Endothelial cell of umbilical vein (primary cell): ENCODE data around the gene PXYLP1. TPM values are rescaled to one million over a fixed set of nuclear protein-coding genes. Genes with fewer than 3 reads are reported as not detected.

Experiments
- BruUV-seq: library from RNA; stranded (reverse); fragments of 400-500 nt; replicated peaks from 2 replicates; lab custom pipeline; 2021; lab: Mats Ljungman, UMichigan
- CTCF ChIA-PET: fragments of 300-600, 350-600 bp; sonication (Branson Sonifier 250); formaldehyde crosslinking; loops from one replicate; lab custom pipeline; 2021; ENCODE audit warnings: antibody characterized with exemption, inconsistent platforms; lab: Charles Lee
- POLR2A ChIA-PET: fragments of 300-600, 350-600 bp; sonication (Branson Sonifier 250); formaldehyde crosslinking; loops from one replicate; lab custom pipeline; 2021; ENCODE audit warnings: antibody characterized with exemption, inconsistent platforms; lab: Charles Lee
- DNase-seq: peaks from one replicate; pipeline ENCODE4 v3.0.0-alpha.2; 2011; ENCODE audit warnings: low read depth, low spot score
- FAIRE-seq: peaks from 2 replicates; lab custom pipeline; 2011; peaks lifted over from hg19 to GRCh38; lab: Jason Lieb, UNC
- H2AFZ ChIP-seq: 2 replicates; pipeline ENCODE4 v1.6.0; 2012; ENCODE audit warnings: low read depth, low read length, control low read depth, inconsistent platforms
- H3K27ac ChIP-seq: 2 replicates; pipeline ENCODE4 v1.5.1; 2011; ENCODE audit warnings: low read depth, mild to moderate bottlenecking, control low read depth, low read length, moderate library complexity; ENCODE audit not compliant: insufficient read depth
- H3K27me3 ChIP-seq, 2 experiments: 2 replicates each; pipeline versions ENCODE4 v1.6.0 to v1.6.1; 2011; ENCODE audit warnings: low read length in 2 of 2, mixed read lengths in 1 of 2; ENCODE audit not compliant: control insufficient read depth in 2 of 2, insufficient read depth in 2 of 2
- H3K36me3 ChIP-seq, 2 experiments: 2 replicates in 1 of 2; 3 replicates in 1 of 2; pipeline ENCODE4 v1.5.1; 2011; ENCODE audit warnings: low read length in 2 of 2, mild to moderate bottlenecking in 1 of 2, moderate library complexity in 1 of 2; ENCODE audit not compliant: control insufficient read depth in 2 of 2, insufficient read depth in 2 of 2; ENCODE audit errors: extremely low read depth in 1 of 2
- H3K4me1 ChIP-seq: 3 replicates; pipeline ENCODE4 v1.5.1; 2011; ENCODE audit warnings: mild to moderate bottlenecking, low read length; ENCODE audit not compliant: control insufficient read depth, insufficient read depth; ENCODE audit errors: extremely low read depth
- H3K4me2 ChIP-seq: 2 replicates; pipeline ENCODE4 v1.6.1; 2011; ENCODE audit warnings: low read length, control low read depth, mixed read lengths; ENCODE audit not compliant: insufficient read depth
- H3K4me3 ChIP-seq, 3 experiments: fragments of 200-600 bp in 1 of 3; sonication (generic), shearing (Covaris generic) in 1 of 3; replicated peaks in 1 of 3; 2 replicates each; pipeline ENCODE4 v1.5.1; 2011 to 2016; ENCODE audit warnings: control low read depth in 3 of 3, low read length in 3 of 3, mild to moderate bottlenecking in 2 of 3, inconsistent platforms in 1 of 3, low read depth in 1 of 3, moderate library complexity in 1 of 3; ENCODE audit not compliant: insufficient read depth in 1 of 3
- H3K79me2 ChIP-seq: 2 replicates; pipeline ENCODE4 v1.6.0; 2012; ENCODE audit warnings: low read length, inconsistent platforms; ENCODE audit not compliant: control insufficient read depth, insufficient read depth
- H3K9ac ChIP-seq: replicated peaks from 2 replicates; pipeline ENCODE3; 2011; ENCODE audit warnings: low read length, control low read depth; ENCODE audit not compliant: insufficient read depth; ENCODE audit errors: extremely low read depth
- H3K9me1 ChIP-seq: replicated peaks from 3 replicates; pipeline ENCODE4 v1.6.0; 2011; ENCODE audit warnings: mild to moderate bottlenecking, low read length; ENCODE audit not compliant: control insufficient read depth, insufficient read depth; ENCODE audit errors: extremely low read depth
- H3K9me3 ChIP-seq: replicated peaks from 2 replicates; pipeline ENCODE4 v1.5.1; 2012; ENCODE audit warnings: low read length, inconsistent platforms; ENCODE audit not compliant: control insufficient read depth, insufficient read depth
- H4K20me1 ChIP-seq: replicated peaks from 2 replicates; pipeline ENCODE3; 2011; ENCODE audit warnings: mild to moderate bottlenecking, low read length; ENCODE audit not compliant: control insufficient read depth, insufficient read depth; ENCODE audit errors: extremely low read depth
- CTCF ChIP-seq, 2 donors: IDR thresholded peaks; 1 replicate in 1 of 2; 2 replicates in 1 of 2; pipeline ENCODE4 v1.5.1; 2011; ENCODE audit warnings: low read length in 2 of 2, mild to moderate bottlenecking in 2 of 2, moderate library complexity in 2 of 2, control low read depth in 1 of 2, inconsistent platforms in 1 of 2, low read depth in 1 of 2; ENCODE audit not compliant: insufficient read depth in 1 of 2; ENCODE audit errors: extremely low read depth in 1 of 2
- EZH2 ChIP-seq: IDR thresholded peaks from 2 replicates; pipeline ENCODE4 v1.6.1; 2012; ENCODE audit warnings: borderline replicate concordance, low read depth, mild to moderate bottlenecking, moderate library complexity, low read length, inconsistent platforms; ENCODE audit not compliant: severe bottlenecking
- FOS ChIP-seq: IDR thresholded peaks from 2 replicates; pipeline ENCODE4 v1.6.1; 2011; ENCODE audit warnings: mild to moderate bottlenecking, low read length, moderate library complexity, borderline replicate concordance; ENCODE audit not compliant: insufficient read depth
- GATA2 ChIP-seq: IDR thresholded peaks from 2 replicates; pipeline ENCODE4 v1.7.0; 2011; ENCODE audit warnings: low read depth, mild to moderate bottlenecking, moderate library complexity, mixed read lengths, low read length; ENCODE audit not compliant: insufficient read length, insufficient read depth
- JUN ChIP-seq: IDR thresholded peaks from 2 replicates; pipeline ENCODE4 v1.6.1; 2011; ENCODE audit warnings: borderline replicate concordance, low read depth; ENCODE audit not compliant: insufficient read length, insufficient read depth
- MYC ChIP-seq: IDR thresholded peaks from one replicate; pipeline ENCODE4 v1.6.1; 2011; ENCODE audit warnings: mild to moderate bottlenecking, low read depth, low read length
- POLR2A ChIP-seq: IDR thresholded peaks from 2 replicates; pipeline ENCODE4 v1.6.1; 2012; ENCODE audit warnings: low read depth, mild to moderate bottlenecking, control low read depth, low read length
- POLR2AphosphoS5 ChIP-seq: IDR thresholded peaks from 2 replicates; pipeline ENCODE4 v1.6.1; 2012; ENCODE audit warnings: low read depth, mild to moderate bottlenecking, control low read depth, low read length, moderate library complexity; ENCODE audit not compliant: insufficient read depth
- dilution Hi-C: fragments of 300-500 bp; cut with MboI; formaldehyde crosslinking; loops from one replicate; pipeline ENCODE4 v1.15.0; 2019; ENCODE audit warnings: low sequenced_read_pairs; ENCODE audit not compliant: extremely low pct_ligation_motif_present
- intact Hi-C: fragments of 100-400 bp; cut with micrococcal nuclease; formaldehyde crosslinking; loops from one replicate; pipeline ENCODE4 v1.10.0; 2022
- polyA plus RNA-seq, 4 experiments: library from polyadenylated mRNA; depleted of rRNA in 3 of 4; stranded (reverse) in 3 of 4; unstranded in 1 of 4; fragments of >200 nt; gene quantifications; 2 replicates each; pipeline versions ENCODE4 v1.2.1 to v1.2.3, GENCODE V29; 2011 to 2012; ENCODE audit warnings: missing spikeins in 1 of 4
- total RNA-seq: library from RNA; stranded (reverse); gene quantifications from 2 replicates; pipeline ENCODE4 v1.2.3, GENCODE V29; 2021
- TF ChIP-seq, protein P1 (sequence below): IDR thresholded peaks from 2 replicates; pipeline ENCODE4 v1.6.1; 2011; ENCODE audit not compliant: insufficient read depth, insufficient read length

The PXYLP1 gene
- total and polyA plus RNA-seq, 2 donors (not counting 3 experiments of a cell fraction or from before 2014, with no cell fraction given): 0.84 to 1.7 TPM

DNA sequence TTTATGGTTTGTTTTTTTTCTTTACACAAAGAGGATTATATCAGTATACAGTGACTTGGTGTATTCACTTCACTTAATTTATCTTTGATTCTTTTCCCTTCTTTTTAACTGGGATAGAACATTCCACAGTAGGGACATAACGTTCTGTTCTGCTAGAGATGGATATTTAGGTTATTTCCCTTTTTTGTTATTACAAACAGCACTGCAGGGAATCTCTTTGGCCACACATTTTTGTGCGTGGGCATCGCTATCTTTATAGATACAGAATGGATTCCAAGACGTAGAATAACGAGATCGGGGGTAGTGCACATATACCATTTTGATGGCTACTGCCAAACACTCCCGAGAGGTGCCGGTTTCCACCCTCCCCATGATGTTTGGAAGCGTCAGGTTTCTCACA is 44.8 kb downstream of the PXYLP1 start:
- intact Hi-C loops (no loop called here), dilution Hi-C loops (no loop called here)
- H3K27me3 ChIP-seq: peaks cover 0 to 1% of the 10 kb centered on the region in 2 experiments
- H3K4me1 ChIP-seq: peaks cover 5% of the 10 kb centered on the region
- ChIA-PET POLR2A (no interaction called here), CTCF (interaction anchor here (1.1 kb wide), 1 partner anchor 40 kb away, joined by 3 read pairs; no protein-coding TSS in a partner anchor)
- no peak overlapping the region for H3K9ac ChIP-seq
- DNase-seq (no peak), FAIRE-seq (no peak)
- BruUV-seq: no TSS peak
- no peaks in the 10 kb centered on the region for H3K9me1 ChIP-seq
- TF ChIP-seq FOS: no peak
- no peak for TF ChIP-seq GATA2
- no peak for TF ChIP-seq POLR2AphosphoS5
- TF ChIP-seq POLR2A: no peak
- TF ChIP-seq MYC: no peak
- no peak for TF ChIP-seq JUN
- no peak for TF ChIP-seq CTCF (IDR thresholded peaks at IDR 0.05; ENCODE audit: extremely low read depth in 1 of 2, insufficient read depth in 1 of 2, low read depth in 1 of 2, low read length in 2 of 2)
- TF ChIP-seq, protein P1, sequence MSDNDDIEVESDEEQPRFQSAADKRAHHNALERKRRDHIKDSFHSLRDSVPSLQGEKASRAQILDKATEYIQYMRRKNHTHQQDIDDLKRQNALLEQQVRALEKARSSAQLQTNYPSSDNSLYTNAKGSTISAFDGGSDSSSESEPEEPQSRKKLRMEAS: no peak
- TF ChIP-seq EZH2: no peak
- no peaks in the 10 kb centered on the region for H4K20me1 ChIP-seq
- no peak overlapping the region for H2AFZ ChIP-seq
- no peaks in the 10 kb centered on the region for H3K36me3 ChIP-seq
- no peak overlapping the region for H3K4me2 ChIP-seq
- H3K27ac ChIP-seq: no peak overlapping the region
- no peaks in the 10 kb centered on the region for H3K9me3 ChIP-seq
- H3K79me2 ChIP-seq: no peaks in the 10 kb centered on the region
- no peak overlapping the region for H3K4me3 ChIP-seq
